Measurements from ENCODE around the gene CTPS1.

Gene CTPS1

DNA sequence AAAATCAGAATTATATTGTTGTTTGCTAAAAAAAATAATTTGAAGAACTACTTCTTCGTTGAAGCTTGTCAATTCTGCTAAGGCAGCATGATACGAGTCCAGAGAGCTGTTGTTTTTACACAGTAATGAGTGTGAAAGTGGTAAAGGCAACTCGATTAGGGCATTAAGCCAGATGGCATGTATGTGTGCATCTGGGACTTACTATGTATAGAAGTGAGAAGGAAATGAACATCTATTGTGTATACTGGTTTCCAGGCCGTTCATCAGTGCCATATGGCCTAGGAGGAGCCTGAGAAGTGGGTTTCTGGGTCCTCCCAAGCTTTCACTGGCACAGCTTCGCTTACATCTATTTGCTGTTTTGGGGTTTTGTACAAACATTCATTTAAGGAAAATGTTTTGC is 5.7 kb downstream of the CTPS1 start:
- no peak overlapping the region for H3K4me3 ChIP-seq (replicated peaks; ENCODE audit: insufficient read depth, low read length)
- H3K27me3 ChIP-seq (ENCODE audit: insufficient read depth, poor library complexity, severe bottlenecking) = no peaks in the 10 kb centered on the region
- no peak for DNase-seq (ENCODE audit: low read depth in 1 of 2, low spot score in 1 of 2)
- H3K27ac ChIP-seq (replicated peaks) = no peak overlapping the region
- TF ChIP-seq SPI1 (IDR thresholded peaks at IDR 0.05; ENCODE audit: borderline replicate concordance, low read depth) (no peak), POLR2AphosphoS5 (IDR thresholded peaks at IDR 0.05; ENCODE audit: low read depth) (no peak), GABPA (IDR thresholded peaks at IDR 0.05; ENCODE audit: low read depth) (no peak)
- TF ChIP-seq, protein P1, sequence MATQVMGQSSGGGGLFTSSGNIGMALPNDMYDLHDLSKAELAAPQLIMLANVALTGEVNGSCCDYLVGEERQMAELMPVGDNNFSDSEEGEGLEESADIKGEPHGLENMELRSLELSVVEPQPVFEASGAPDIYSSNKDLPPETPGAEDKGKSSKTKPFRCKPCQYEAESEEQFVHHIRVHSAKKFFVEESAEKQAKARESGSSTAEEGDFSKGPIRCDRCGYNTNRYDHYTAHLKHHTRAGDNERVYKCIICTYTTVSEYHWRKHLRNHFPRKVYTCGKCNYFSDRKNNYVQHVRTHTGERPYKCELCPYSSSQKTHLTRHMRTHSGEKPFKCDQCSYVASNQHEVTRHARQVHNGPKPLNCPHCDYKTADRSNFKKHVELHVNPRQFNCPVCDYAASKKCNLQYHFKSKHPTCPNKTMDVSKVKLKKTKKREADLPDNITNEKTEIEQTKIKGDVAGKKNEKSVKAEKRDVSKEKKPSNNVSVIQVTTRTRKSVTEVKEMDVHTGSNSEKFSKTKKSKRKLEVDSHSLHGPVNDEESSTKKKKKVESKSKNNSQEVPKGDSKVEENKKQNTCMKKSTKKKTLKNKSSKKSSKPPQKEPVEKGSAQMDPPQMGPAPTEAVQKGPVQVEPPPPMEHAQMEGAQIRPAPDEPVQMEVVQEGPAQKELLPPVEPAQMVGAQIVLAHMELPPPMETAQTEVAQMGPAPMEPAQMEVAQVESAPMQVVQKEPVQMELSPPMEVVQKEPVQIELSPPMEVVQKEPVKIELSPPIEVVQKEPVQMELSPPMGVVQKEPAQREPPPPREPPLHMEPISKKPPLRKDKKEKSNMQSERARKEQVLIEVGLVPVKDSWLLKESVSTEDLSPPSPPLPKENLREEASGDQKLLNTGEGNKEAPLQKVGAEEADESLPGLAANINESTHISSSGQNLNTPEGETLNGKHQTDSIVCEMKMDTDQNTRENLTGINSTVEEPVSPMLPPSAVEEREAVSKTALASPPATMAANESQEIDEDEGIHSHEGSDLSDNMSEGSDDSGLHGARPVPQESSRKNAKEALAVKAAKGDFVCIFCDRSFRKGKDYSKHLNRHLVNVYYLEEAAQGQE (IDR thresholded peaks at IDR 0.05; ENCODE audit: insufficient replicate concordance, low read depth) = no peak
- TF ChIP-seq, protein P2, sequence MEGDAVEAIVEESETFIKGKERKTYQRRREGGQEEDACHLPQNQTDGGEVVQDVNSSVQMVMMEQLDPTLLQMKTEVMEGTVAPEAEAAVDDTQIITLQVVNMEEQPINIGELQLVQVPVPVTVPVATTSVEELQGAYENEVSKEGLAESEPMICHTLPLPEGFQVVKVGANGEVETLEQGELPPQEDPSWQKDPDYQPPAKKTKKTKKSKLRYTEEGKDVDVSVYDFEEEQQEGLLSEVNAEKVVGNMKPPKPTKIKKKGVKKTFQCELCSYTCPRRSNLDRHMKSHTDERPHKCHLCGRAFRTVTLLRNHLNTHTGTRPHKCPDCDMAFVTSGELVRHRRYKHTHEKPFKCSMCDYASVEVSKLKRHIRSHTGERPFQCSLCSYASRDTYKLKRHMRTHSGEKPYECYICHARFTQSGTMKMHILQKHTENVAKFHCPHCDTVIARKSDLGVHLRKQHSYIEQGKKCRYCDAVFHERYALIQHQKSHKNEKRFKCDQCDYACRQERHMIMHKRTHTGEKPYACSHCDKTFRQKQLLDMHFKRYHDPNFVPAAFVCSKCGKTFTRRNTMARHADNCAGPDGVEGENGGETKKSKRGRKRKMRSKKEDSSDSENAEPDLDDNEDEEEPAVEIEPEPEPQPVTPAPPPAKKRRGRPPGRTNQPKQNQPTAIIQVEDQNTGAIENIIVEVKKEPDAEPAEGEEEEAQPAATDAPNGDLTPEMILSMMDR (IDR thresholded peaks at IDR 0.05; ENCODE audit: insufficient read depth, low read length) = no peak

DNA sequence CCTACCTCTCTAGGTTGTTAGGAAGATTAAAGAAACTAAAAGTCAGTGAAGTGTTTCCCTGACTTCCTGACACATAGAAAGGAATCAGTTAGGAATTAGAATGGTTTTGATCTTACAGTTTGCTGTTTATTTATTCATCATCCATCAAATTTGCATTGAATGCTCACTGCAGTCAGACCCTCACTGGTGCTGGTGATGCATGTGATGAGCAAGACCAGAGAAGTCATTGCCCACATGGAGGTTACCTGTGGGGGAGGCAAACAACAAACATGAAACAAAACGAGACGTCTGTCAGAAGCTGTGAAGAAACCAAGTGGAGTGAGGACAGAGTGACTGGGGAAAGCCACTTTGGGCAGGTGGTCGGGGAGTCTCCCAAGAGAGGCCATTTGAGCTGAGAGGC is 6.4 kb downstream of the CTPS1 start:
- DNase-seq (ENCODE audit: low read depth in 1 of 2, low spot score in 1 of 2) = no peak

DNA sequence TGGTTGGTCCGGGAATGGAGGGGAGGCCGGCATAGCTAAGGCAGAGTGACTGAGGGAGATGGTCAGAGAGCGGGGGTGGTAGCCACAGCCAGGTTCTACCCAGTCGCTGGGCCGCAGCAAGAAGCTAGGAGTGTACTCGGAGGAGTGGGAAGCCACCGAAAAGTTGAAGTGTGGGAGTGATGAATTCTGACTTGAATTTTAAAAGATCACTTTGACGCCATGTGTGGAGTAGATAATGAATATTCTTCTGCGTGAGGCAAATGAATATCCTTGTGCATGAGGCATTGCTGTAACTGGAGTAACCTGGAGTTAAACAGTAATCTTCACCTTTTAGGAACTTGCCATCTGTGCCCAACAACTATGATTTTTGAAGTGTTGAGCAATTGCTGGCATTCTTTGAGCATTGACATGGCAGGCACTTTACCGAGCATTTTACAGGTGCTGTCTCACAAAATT is 6.9 kb downstream of the CTPS1 start:
- no peak overlapping the region for H3K27ac ChIP-seq (replicated peaks)

More for the DNA sequence above, 6.4 kb downstream of the CTPS1 start:
- H3K4me3 ChIP-seq (replicated peaks; ENCODE audit: insufficient read depth, low read length) = no peak overlapping the region
- TF ChIP-seq GABPA (IDR thresholded peaks at IDR 0.05; ENCODE audit: low read depth) (no peak), SPI1 (IDR thresholded peaks at IDR 0.05; ENCODE audit: borderline replicate concordance, low read depth) (no peak)
- H3K27me3 ChIP-seq (ENCODE audit: insufficient read depth, poor library complexity, severe bottlenecking) = no peaks in the 10 kb centered on the region
- H3K27ac ChIP-seq (replicated peaks) = no peak overlapping the region

DNA sequence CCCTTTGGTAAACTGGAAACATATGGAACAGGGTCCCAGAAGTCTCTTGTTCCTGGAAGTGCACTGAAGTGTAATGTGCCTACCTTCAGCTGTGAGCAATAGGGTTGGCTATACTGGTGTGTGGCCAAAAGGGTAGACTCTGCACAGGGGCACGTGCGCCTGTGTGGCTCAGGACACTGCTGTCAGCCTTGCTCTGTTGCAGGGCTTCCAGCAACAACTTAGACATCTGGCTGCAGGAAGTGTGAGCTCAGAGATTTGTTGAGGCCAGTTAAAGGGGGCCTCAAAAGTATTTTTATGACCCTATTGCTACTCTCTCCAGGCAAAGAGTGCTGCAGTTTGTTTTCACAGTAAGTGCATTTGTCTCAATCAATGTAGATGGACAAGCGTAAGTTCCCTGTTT is 7.5 kb downstream of the CTPS1 start:
- no peak overlapping the region for H3K27ac ChIP-seq (replicated peaks)
- TF ChIP-seq POLR2AphosphoS5 (IDR thresholded peaks at IDR 0.05; ENCODE audit: low read depth) (no peak), GABPA (IDR thresholded peaks at IDR 0.05; ENCODE audit: low read depth) (no peak), SPI1 (IDR thresholded peaks at IDR 0.05; ENCODE audit: borderline replicate concordance, low read depth) (no peak)
- TF ChIP-seq, protein P2 (IDR thresholded peaks at IDR 0.05; ENCODE audit: insufficient read depth, low read length) = no peak
- TF ChIP-seq, protein P1 (IDR thresholded peaks at IDR 0.05; ENCODE audit: insufficient replicate concordance, low read depth) = no peak
- DNase-seq (ENCODE audit: low read depth in 1 of 2, low spot score in 1 of 2) = no peak
- H3K27me3 ChIP-seq (ENCODE audit: insufficient read depth, poor library complexity, severe bottlenecking) = no peaks in the 10 kb centered on the region
- H3K4me3 ChIP-seq (replicated peaks; ENCODE audit: insufficient read depth, low read length) = no peak overlapping the region

More for the DNA sequence above, 6.9 kb downstream of the CTPS1 start:
- TF ChIP-seq, protein P1 (IDR thresholded peaks at IDR 0.05; ENCODE audit: insufficient replicate concordance, low read depth) = no peak
- TF ChIP-seq GABPA (IDR thresholded peaks at IDR 0.05; ENCODE audit: low read depth) = no peak
- TF ChIP-seq, protein P2 (IDR thresholded peaks at IDR 0.05; ENCODE audit: insufficient read depth, low read length) = no peak
- no peak for DNase-seq (ENCODE audit: low read depth in 1 of 2, low spot score in 1 of 2)
- no peaks in the 10 kb centered on the region for H3K27me3 ChIP-seq (ENCODE audit: insufficient read depth, poor library complexity, severe bottlenecking)
- no peak overlapping the region for H3K4me3 ChIP-seq (replicated peaks; ENCODE audit: insufficient read depth, low read length)

Data from HL-60 (cell line).